Heart right ventricle (tissue), 16 donors: ENCODE results near the gene C9orf43. TPM values are rescaled to one million over a fixed set of nuclear protein-coding genes. Genes with fewer than 3 reads are reported as not detected.
"Not testable (repeated sequence)": the region's sequence is repeated elsewhere in the genome, so short reads cannot be mapped to it uniquely, and the experiment has no call there.

Experiments used
- ATAC-seq, 8 donors: fragments of 200-7000 bp; cut with Tn5 transposase; one replicate each; pipeline ENCODE4 v1.9.1; 2020; ENCODE audit warnings: mild to moderate bottlenecking in 8 of 8, moderate library complexity in 8 of 8, moderate number of reproducible peaks in 1 of 8
- DNase-seq, 2 donors: peaks; one replicate each; pipeline ENCODE4 v3.0.0-alpha.2; 2020
- H3K27ac ChIP-seq, 10 donors: fragments of 200-600 bp; sonication (generic) in 2 of 10; one replicate each; pipeline versions ENCODE4 v1.5.0 to v1.8.0; 2020 to 2022; ENCODE audit warnings: mild to moderate bottlenecking in 3 of 10
- H3K27me3 ChIP-seq, 7 donors: fragments of 200-600 bp; one replicate each; pipeline ENCODE4 v1.8.0; 2021 to 2022; ENCODE audit warnings: mild to moderate bottlenecking in 2 of 7
- H3K36me3 ChIP-seq, 9 donors: fragments of 200-600 bp; sonication (generic) in 1 of 9; one replicate each; pipeline versions ENCODE4 v1.5.0 to v1.8.0; 2020 to 2022; ENCODE audit warnings: mild to moderate bottlenecking in 2 of 9
- H3K4me1 ChIP-seq, 9 donors: fragments of 200-600 bp; sonication (generic) in 1 of 9; one replicate each; pipeline versions ENCODE4 v1.5.0 to v1.8.0; 2020 to 2022; ENCODE audit warnings: mild to moderate bottlenecking in 4 of 9
- H3K4me3 ChIP-seq, 10 donors: fragments of 200-600 bp; sonication (generic) in 2 of 10; one replicate each; pipeline versions ENCODE4 v1.5.0 to v1.8.0; 2020 to 2022; ENCODE audit warnings: mild to moderate bottlenecking in 7 of 10, moderate library complexity in 2 of 10
- H3K9me3 ChIP-seq, 11 donors: fragments of 200-600 bp in 10 of 11; sonication (generic) in 2 of 11; one replicate each; pipeline versions ENCODE4 v1.5.0 to v1.8.0; 2013 to 2022; ENCODE audit warnings: mild to moderate bottlenecking in 2 of 11, control low read depth in 1 of 11, moderate library complexity in 1 of 11
- WGBS, 2 donors: extraction: QIAGEN DNeasy Blood & Tissue Kit; methylation state at CpG; one replicate each; pipeline ENCODE4 v1.1.7; 2013; ENCODE audit warnings: inconsistent platforms in 1 of 2; 5-methylcytosine and 5-hydroxymethylcytosine counted together
- intact Hi-C, 10 donors: fragments of 100-400 bp; cut with DNase I; formaldehyde crosslinking; loops; one replicate each; pipeline versions ENCODE4 v1.11.1 to v1.14.2; 2022
- polyA plus RNA-seq, 2 donors: library from polyadenylated mRNA; stranded (reverse); fragments of 200-250 nt; gene quantifications; one replicate each; pipeline ENCODE4 v1.2.3, GENCODE V29; 2013
- total RNA-seq, 10 donors: library from RNA; stranded (reverse); fragmentation: NEBNext Ultra II Directional in 3 of 10; extraction: Animal tissue kit (Norgen Biotek cat#: 25700) in 3 of 10; gene quantifications; one replicate each; pipeline versions ENCODE4 v1.2.1 to v1.2.4, GENCODE V29; 2021 to 2023
- TF ChIP-seq, protein P1 (sequence below), 9 donors: fragments of 200-600 bp; sonication (generic) in 2 of 9; IDR thresholded peaks; one replicate each; pipeline versions ENCODE4 v1.5.0 to v1.8.0; 2021 to 2022; ENCODE audit warnings: antibody characterized with exemption in 9 of 9, mild to moderate bottlenecking in 5 of 9, moderate library complexity in 1 of 9
- donor health status: Arrhythmogenic right ventricular cardiomyopathy.
- donor health status: ischemic (EF 13 %, LVEDD 7.1; RV severe dilation, severe dysfunction).
- donor health status: healthy with polysubstance abuse.
- donor health status: DM: no; HTN: yes; CAD: no.
- donor health status: DM: no; HTN: no; CAD: no.
- donor health status: ischemic (EF 25% LVEDD 6.9; RV normal size, moderate dysfunction).
- donor health status: ischemic (EF 25% LVEDD 5.7; RV mildly dilated, moderate dysfunction).
- donor health status: healthy.
- donor health status: DM: yes; HTN: yes; CAD: no.
- donor health status: Ischemic cardiomyopathy.
- donor health status: ischemic (EF 35%, LVEDD 5.7; RV mildly dilated, moderate dysfunction).
- donor health status: nonischemic (EF 11% LVEDD 7.7; RV severe dilation, severe dysfunction).
- donor health status: DM: yes; HTN: yes; CAD: no.
- donor health status: PGD.
- donor health status: ischemic (EF 29% LVEDD 5.4; RV normal size, mild dysfunction).
- donor health status: nonischemic (EF 23%, LVEDD 6.1; RV moderate dilation, normal function).

The C9orf43 gene
- total and polyA plus RNA-seq, 12 donors: 0.06 to 1.1 (median 0.28) TPM; not detected in 2

DNA sequence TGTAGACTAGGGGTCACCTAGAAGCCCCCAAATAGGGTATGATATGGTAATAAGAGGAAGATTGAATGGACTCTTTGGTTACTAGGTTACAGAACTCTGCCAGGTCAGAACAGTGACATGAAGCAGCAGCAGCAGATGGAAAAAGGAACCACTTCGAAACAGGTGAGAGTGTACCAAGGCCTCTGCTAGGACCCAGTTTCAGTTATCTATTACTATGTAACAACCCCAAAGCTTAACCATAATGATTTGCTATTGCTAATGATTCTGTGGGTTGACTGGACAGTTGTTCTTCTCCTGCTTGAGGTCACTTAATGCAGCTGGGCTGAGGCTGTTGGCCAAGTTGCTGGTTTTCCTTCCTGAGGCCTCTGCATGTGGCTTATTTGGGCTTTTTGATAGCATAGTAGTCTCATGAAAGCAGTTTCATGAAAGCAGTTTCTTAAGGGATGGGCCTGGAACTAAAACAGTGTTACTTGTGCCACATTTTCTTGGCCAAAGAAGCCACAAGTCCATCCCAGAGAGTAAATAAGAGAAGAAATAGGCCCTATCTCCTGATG, 17.6 kb downstream of the C9orf43 start:
- WGBS, 2 donors: 73 to 86% methylated on average over 1 of the region's 1 CpG
- intact Hi-C loops: no loop called here
- Histone ChIP-seq H3K27ac (peak overlapping the region in 1 of 10 donors; percentile 47), H3K4me1 (no peaks in the 10 kb centered on the region), H3K4me3 (no peak overlapping the region), H3K27me3 (no peaks in the 10 kb centered on the region), H3K9me3 (no peaks in the 10 kb centered on the region), H3K36me3 (no peaks in the 10 kb centered on the region)
- TF ChIP-seq, protein P1, sequence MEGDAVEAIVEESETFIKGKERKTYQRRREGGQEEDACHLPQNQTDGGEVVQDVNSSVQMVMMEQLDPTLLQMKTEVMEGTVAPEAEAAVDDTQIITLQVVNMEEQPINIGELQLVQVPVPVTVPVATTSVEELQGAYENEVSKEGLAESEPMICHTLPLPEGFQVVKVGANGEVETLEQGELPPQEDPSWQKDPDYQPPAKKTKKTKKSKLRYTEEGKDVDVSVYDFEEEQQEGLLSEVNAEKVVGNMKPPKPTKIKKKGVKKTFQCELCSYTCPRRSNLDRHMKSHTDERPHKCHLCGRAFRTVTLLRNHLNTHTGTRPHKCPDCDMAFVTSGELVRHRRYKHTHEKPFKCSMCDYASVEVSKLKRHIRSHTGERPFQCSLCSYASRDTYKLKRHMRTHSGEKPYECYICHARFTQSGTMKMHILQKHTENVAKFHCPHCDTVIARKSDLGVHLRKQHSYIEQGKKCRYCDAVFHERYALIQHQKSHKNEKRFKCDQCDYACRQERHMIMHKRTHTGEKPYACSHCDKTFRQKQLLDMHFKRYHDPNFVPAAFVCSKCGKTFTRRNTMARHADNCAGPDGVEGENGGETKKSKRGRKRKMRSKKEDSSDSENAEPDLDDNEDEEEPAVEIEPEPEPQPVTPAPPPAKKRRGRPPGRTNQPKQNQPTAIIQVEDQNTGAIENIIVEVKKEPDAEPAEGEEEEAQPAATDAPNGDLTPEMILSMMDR (IDR thresholded peaks at IDR 0.05): no peak
- ATAC-seq: peak in 1 of 8 donors; percentile 37
- no peak for DNase-seq

DNA sequence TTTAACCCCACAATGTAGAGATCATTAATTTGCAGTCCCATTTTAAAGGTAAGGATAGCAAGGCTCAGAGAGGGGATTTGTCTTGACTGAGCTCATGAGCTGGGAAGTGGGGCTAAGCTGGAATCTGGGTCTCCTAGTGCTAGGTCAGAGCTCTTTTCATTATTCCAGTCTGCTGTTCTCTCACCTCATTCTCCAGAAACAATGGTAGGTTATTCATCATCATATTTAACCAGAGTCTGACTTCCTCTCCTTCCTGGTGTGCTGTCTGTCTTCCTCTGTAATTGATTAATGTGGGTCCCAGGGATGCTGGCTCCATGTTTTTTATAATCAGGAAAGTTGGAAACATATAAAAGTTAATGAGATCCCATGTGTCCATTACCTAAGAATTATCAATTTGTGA, 20.6 kb downstream of the C9orf43 start:
- Histone ChIP-seq H3K9me3 (no peaks in the 10 kb centered on the region), H3K36me3 (no peaks in the 10 kb centered on the region), H3K27me3 (no peaks in the 10 kb centered on the region), H3K4me1 (no peaks in the 10 kb centered on the region), H3K27ac (no peak overlapping the region), H3K4me3 (no peak overlapping the region)
- ATAC-seq (no peak), DNase-seq (no peak)
- intact Hi-C loops: loop anchor here in 1 of 10 donors (5.0 kb wide), 1 partner anchor 236 kb away; no protein-coding TSS in a partner anchor
- TF ChIP-seq, protein P1 (IDR thresholded peaks at IDR 0.05): no peak

DNA sequence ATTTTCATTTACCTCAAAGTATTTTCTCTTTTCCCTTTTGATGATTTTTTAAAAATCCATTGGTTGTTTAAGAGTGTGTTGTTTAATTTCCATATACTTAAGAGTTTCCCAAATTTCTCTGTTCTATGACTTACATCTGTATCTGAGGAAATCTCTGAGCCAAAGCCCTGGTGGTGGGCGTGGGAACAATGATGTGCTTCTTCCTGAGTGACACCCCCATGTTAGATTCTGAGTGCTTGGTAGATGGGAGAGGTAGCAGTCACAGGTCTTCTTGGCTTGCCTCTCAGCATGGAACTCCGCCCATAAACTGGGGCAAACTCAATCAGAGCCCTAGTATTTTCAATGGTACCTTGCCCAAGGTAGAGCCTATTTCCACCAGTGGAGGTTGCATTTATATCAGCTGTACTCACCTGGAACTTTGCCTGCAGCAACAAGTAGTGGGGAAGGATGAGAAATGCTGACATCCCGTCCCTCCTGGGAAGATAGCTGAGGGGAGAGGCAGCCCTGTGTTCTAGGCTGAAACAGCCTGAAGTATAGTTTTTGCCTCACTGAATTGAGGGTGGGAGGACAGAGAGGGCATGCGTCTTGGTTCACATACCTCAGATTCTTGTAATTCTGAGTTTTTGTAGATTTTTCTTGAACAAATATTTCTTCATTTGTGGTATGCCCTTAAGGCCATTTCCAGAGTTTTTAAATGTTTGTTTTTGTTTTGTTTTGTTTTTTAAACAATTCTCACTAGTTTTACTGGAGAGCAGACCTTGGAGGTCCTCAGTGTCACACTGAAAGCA, 26.4 kb downstream of the C9orf43 start:
- H3K36me3 ChIP-seq: no peaks in the 10 kb centered on the region
- H3K4me1 ChIP-seq: no peaks in the 10 kb centered on the region
- WGBS, 2 donors: 72 to 77% methylated on average over 4 of the region's 4 CpGs
- H3K27ac ChIP-seq: no peak overlapping the region
- intact Hi-C loops: no loop called here
- H3K4me3 ChIP-seq: no peak overlapping the region
- TF ChIP-seq, protein P1 (IDR thresholded peaks at IDR 0.05): no peak
- DNase-seq (no peak), ATAC-seq (no peak)
- peaks cover 0 to 2% (median 0%) of the 10 kb centered on the region in 11 donors for H3K9me3 ChIP-seq
- H3K27me3 ChIP-seq: no peaks in the 10 kb centered on the region

DNA sequence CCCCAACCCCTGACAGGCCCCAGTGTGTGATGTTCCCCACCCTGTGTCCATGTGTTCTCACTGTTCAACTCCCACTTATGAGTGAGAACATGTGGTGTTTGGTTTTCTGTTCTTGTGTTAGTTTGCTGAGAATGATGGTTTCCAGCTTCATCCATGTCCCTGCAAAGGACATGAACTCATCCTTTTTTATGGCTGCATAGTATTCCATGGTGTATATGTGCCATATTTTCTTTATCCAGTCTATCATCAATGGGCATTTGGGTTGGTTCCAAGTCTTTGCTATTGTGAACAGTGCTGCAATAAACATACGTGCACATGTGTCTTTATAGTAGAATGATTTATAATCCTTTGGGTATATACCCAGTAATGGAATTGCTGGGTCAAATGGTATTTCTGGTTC, 27.2 kb downstream of the C9orf43 start:
- H3K9me3 ChIP-seq, DNase-seq, H3K4me1 ChIP-seq, ATAC-seq, H3K36me3 ChIP-seq, H3K27me3 ChIP-seq, intact Hi-C loops, H3K4me3 ChIP-seq, H3K27ac ChIP-seq: not testable (repeated sequence)
- 87 to 91% methylated on average over 1 of the region's 1 CpG for WGBS, 2 donors

DNA sequence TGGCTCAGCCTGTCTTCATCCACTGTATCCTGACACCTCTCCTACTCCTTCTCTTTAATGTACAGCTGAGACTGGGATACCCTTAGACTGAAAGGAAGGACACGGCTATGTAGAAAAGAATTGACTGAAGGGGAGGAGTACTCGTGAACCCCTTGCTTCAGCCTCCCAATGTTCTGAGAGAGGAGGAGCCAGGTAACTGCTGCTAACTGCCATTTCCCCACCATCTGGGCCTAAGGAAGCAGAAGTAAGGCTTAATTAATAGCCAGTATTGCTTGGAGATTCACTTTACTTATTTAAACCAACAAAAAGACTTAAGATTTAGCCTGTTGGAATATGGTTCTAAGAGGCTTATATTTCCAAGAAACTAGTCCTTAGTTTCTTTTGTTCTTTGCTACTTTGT, 34.2 kb downstream of the C9orf43 start:
- WGBS, 2 donors: 88 to 90% methylated on average over 2 of the region's 2 CpGs
- peaks cover 0 to 2% (median 0%) of the 10 kb centered on the region in 11 donors for H3K9me3 ChIP-seq
- no peaks in the 10 kb centered on the region for H3K36me3 ChIP-seq
- ATAC-seq (no peak), DNase-seq (no peak)
- TF ChIP-seq, protein P1 (IDR thresholded peaks at IDR 0.05): no peak
- intact Hi-C loops: loop anchor here in 7 of 10 donors (2.0 to 5.0 kb wide), 7 partner anchors 58 to 214 kb away; no protein-coding TSS in a partner anchor
- H3K4me1 ChIP-seq: peaks cover 0 to 14% (median 7%) of the 10 kb centered on the region in 9 donors
- H3K4me3 ChIP-seq: no peak overlapping the region
- no peak overlapping the region for H3K27ac ChIP-seq
- H3K27me3 ChIP-seq: no peaks in the 10 kb centered on the region
